Measurements from ENCODE around the gene APBA3.

- TF ChIP-seq, protein P1, sequence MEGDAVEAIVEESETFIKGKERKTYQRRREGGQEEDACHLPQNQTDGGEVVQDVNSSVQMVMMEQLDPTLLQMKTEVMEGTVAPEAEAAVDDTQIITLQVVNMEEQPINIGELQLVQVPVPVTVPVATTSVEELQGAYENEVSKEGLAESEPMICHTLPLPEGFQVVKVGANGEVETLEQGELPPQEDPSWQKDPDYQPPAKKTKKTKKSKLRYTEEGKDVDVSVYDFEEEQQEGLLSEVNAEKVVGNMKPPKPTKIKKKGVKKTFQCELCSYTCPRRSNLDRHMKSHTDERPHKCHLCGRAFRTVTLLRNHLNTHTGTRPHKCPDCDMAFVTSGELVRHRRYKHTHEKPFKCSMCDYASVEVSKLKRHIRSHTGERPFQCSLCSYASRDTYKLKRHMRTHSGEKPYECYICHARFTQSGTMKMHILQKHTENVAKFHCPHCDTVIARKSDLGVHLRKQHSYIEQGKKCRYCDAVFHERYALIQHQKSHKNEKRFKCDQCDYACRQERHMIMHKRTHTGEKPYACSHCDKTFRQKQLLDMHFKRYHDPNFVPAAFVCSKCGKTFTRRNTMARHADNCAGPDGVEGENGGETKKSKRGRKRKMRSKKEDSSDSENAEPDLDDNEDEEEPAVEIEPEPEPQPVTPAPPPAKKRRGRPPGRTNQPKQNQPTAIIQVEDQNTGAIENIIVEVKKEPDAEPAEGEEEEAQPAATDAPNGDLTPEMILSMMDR (IDR thresholded peaks at IDR 0.05): no peak
- no peak for TF ChIP-seq EP300 (IDR thresholded peaks at IDR 0.05)
These were observed 27.7 kb upstream of the APBA3 start for GRCh38 chr19:3788996-3789778.
